SK-N-SH (cell line): ENCODE measurements around the gene PGBD4. TPM values are rescaled to one million over a fixed set of nuclear protein-coding genes. Genes with fewer than 3 reads are reported as not detected.

Experiments used
- CTCF ChIA-PET: fragments of 300-600, 350-600 bp; formaldehyde crosslinking; extraction: SDS; loops from one replicate; lab custom pipeline; 2021; lab: Yijun Ruan, JAX
- POLR2A ChIA-PET: fragments of 350-600 bp; sonication (Branson Sonifier 250); formaldehyde crosslinking; extraction: SDS; loops from one replicate; lab custom pipeline; 2020; ENCODE audit warnings: antibody characterized with exemption, inconsistent platforms; lab: Yijun Ruan, JAX
- DNase-seq: peaks from one replicate; pipeline ENCODE4 v3.0.0; 2012
- H2AFZ ChIP-seq: fragments of 200-600 bp; sonication (generic); 2 replicates; pipeline ENCODE4 v1.8.1; 2016; ENCODE audit warnings: antibody characterized with exemption, mild to moderate bottlenecking, low read depth
- H3F3A ChIP-seq: fragments of 200-600 bp; sonication (generic); replicated peaks from 2 replicates; pipeline ENCODE3; 2016; ENCODE audit warnings: antibody characterized with exemption, mild to moderate bottlenecking; ENCODE audit not compliant: insufficient read depth
- H3K27ac ChIP-seq, 2 experiments: fragments of 200-500 bp in 1 of 2; fragments of 200-600 bp in 1 of 2; sonication (Bioruptor generic) in 1 of 2; sonication (generic), shearing (Covaris generic) in 1 of 2; 2 replicates each; pipeline versions ENCODE4 v1.5.1 to v1.6.1; 2014 to 2016; ENCODE audit warnings: low read depth in 2 of 2, inconsistent platforms in 1 of 2, low read length in 1 of 2, mild to moderate bottlenecking in 1 of 2, mixed read lengths in 1 of 2
- H3K27me3 ChIP-seq: fragments of 200-600 bp; sonication (generic), shearing (Covaris generic); 2 replicates; pipeline ENCODE4 v1.6.1; 2016; ENCODE audit warnings: mixed run types; ENCODE audit not compliant: insufficient read depth
- H3K36me3 ChIP-seq, 2 experiments: fragments of 200-500 bp in 1 of 2; fragments of 200-600 bp in 1 of 2; sonication (Bioruptor generic) in 1 of 2; sonication (generic) in 1 of 2; replicated peaks in 1 of 2; 2 replicates each; pipeline versions ENCODE3 to v1.5.1; 2014 to 2016; ENCODE audit warnings: low read length in 1 of 2, mild to moderate bottlenecking in 1 of 2; ENCODE audit not compliant: insufficient read depth in 2 of 2, control insufficient read depth in 1 of 2
- H3K4me1 ChIP-seq, 2 experiments: fragments of 200-500 bp in 1 of 2; fragments of 200-600 bp in 1 of 2; sonication (Bioruptor generic) in 1 of 2; sonication (generic), shearing (Covaris generic) in 1 of 2; 2 replicates each; pipeline versions ENCODE4 v1.5.1 to v1.6.1; 2014 to 2016; ENCODE audit warnings: low read depth in 1 of 2, low read length in 1 of 2, mixed run types in 1 of 2; ENCODE audit not compliant: insufficient read depth in 2 of 2, control insufficient read depth in 1 of 2
- H3K4me2 ChIP-seq: fragments of 200-600 bp; sonication (generic), shearing (Covaris generic); 2 replicates; pipeline ENCODE4 v1.6.1; 2017; ENCODE audit warnings: mixed run types
- H3K4me3 ChIP-seq, 2 experiments: fragments of 200-500 bp in 1 of 2; fragments of 200-600 bp in 1 of 2; sonication (Bioruptor generic) in 1 of 2; sonication (generic), shearing (Covaris generic) in 1 of 2; 2 replicates each; pipeline versions ENCODE4 v1.5.1 to v1.8.1; 2014 to 2016; ENCODE audit warnings: low read depth in 2 of 2, inconsistent platforms in 1 of 2, low read length in 1 of 2, mild to moderate bottlenecking in 1 of 2, mixed read lengths in 1 of 2, moderate library complexity in 1 of 2
- H3K79me2 ChIP-seq: fragments of 200-600 bp; sonication (generic); 2 replicates; pipeline ENCODE4 v1.8.1; 2017; ENCODE audit warnings: mild to moderate bottlenecking; ENCODE audit not compliant: insufficient read depth
- H3K9ac ChIP-seq: fragments of 200-600 bp; sonication (generic); 2 replicates; pipeline ENCODE4 v1.6.1; 2017; ENCODE audit warnings: mixed run types
- H3K9me2 ChIP-seq: fragments of 200-600 bp; sonication (generic); 2 replicates; pipeline ENCODE4 v1.6.1; 2017; ENCODE audit warnings: mixed run types
- H3K9me3 ChIP-seq: fragments of 200-600 bp; sonication (generic); 2 replicates; pipeline ENCODE4 v1.6.1; 2017; ENCODE audit warnings: mixed run types, mild to moderate bottlenecking, moderate library complexity
- H4K20me1 ChIP-seq: fragments of 200-600 bp; sonication (generic); 2 replicates; pipeline ENCODE4 v1.6.1; 2017; ENCODE audit warnings: mild to moderate bottlenecking, mixed run types; ENCODE audit not compliant: insufficient read depth
- EZH2phosphoT487 ChIP-seq: fragments of 200-600 bp; sonication (generic); IDR thresholded peaks from 2 replicates; pipeline ENCODE4 v1.6.1; 2017; ENCODE audit warnings: low read depth, mixed run types, mild to moderate bottlenecking, antibody characterized with exemption, moderate library complexity, borderline replicate concordance
- GATA2 ChIP-seq: sonication (generic); formaldehyde crosslinking; IDR thresholded peaks from 2 replicates; pipeline ENCODE4 v1.5.0; 2020; ENCODE audit warnings: mild to moderate bottlenecking, missing genetic modification reagents
- JUND ChIP-seq: IDR thresholded peaks from 2 replicates; pipeline ENCODE4 v1.4.0; 2012
- RAD21 ChIP-seq: IDR thresholded peaks from 2 replicates; pipeline ENCODE4 v1.6.1; 2012; ENCODE audit warnings: mild to moderate bottlenecking, low read length
- REST ChIP-seq: IDR thresholded peaks from 2 replicates; pipeline ENCODE4 v1.6.1; 2012; ENCODE audit warnings: mild to moderate bottlenecking, low read depth, low read length, moderate library complexity
- TAF1 ChIP-seq: IDR thresholded peaks from 2 replicates; pipeline ENCODE4 v1.6.1; 2012; ENCODE audit warnings: low read depth, mild to moderate bottlenecking, low read length, moderate library complexity, borderline replicate concordance
- TEAD4 ChIP-seq: IDR thresholded peaks from 2 replicates; pipeline ENCODE4 v1.4.0; 2012; ENCODE audit warnings: mild to moderate bottlenecking, borderline replicate concordance; ENCODE audit not compliant: insufficient read depth
- USF1 ChIP-seq: IDR thresholded peaks from 2 replicates; pipeline ENCODE4 v1.4.0; 2012; ENCODE audit warnings: low read depth, borderline replicate concordance
- YY1 ChIP-seq: IDR thresholded peaks from 2 replicates; pipeline ENCODE4 v1.4.0; 2012; ENCODE audit warnings: low read depth, mild to moderate bottlenecking
- ZBTB33 ChIP-seq: IDR thresholded peaks from 2 replicates; pipeline ENCODE4 v1.4.0; 2012; ENCODE audit warnings: low read depth, borderline replicate concordance
- WGBS: methylation state at CpG from one replicate; pipeline ENCODE4 v1.1.6; 2017; ENCODE audit warnings: low lambda C conversion rate; 5-methylcytosine and 5-hydroxymethylcytosine counted together
- polyA plus RNA-seq, 3 experiments: library from polyadenylated mRNA; depleted of rRNA; stranded (reverse); fragments of >200 nt; gene quantifications; 2 replicates each; pipeline ENCODE4 v1.2.3, GENCODE V29; 2012

PGBD4 gene
- polyA plus RNA-seq, 1 of the 3 experiments (the other 2 are of a cell fraction): 0.77 TPM

GRCh38 chr15:34064438-34064837 lies 37.4 kb upstream of the PGBD4 start (continued):
- TF ChIP-seq ZBTB33: no peak
- no peak for TF ChIP-seq EZH2phosphoT487
- TF ChIP-seq REST: no peak

GRCh38 chr15:34065261-34065660 lies 36.6 kb upstream of the PGBD4 start:
- Histone ChIP-seq H3K4me3 (no peak overlapping the region), H3K4me1 (no peaks in the 10 kb centered on the region), H3K79me2 (no peaks in the 10 kb centered on the region), H3K9me3 (no peaks in the 10 kb centered on the region), H3K9me2 (no peaks in the 10 kb centered on the region), H3F3A (no peaks in the 10 kb centered on the region), H3K36me3 (no peaks in the 10 kb centered on the region), H4K20me1 (no peaks in the 10 kb centered on the region)
- DNase-seq: no peak
- TF ChIP-seq GATA2: no peak
- no peak for TF ChIP-seq USF1
- no peak for TF ChIP-seq RAD21
- no peak for TF ChIP-seq YY1
- no peak for TF ChIP-seq ZBTB33
- no peak for TF ChIP-seq TAF1
- no peak for TF ChIP-seq JUND
- no peak for TF ChIP-seq TEAD4
- TF ChIP-seq, all 33 proteins: peak for 0
- no peak overlapping the region for H3K4me2 ChIP-seq
- POLR2A ChIA-PET: no interaction called here
- CTCF ChIA-PET: interaction anchor here (0.6 to 1.3 kb wide), 2 partner anchors 144 to 450 kb away, joined by 3 to 4 read pairs; partner anchors contain the start of gene KATNBL1
- H3K9ac ChIP-seq: no peak overlapping the region
- WGBS: 81% methylated on average over 3 of the region's 3 CpGs
- H2AFZ ChIP-seq: no peak overlapping the region
- H3K27ac ChIP-seq: no peak overlapping the region
- no peaks in the 10 kb centered on the region for H3K27me3 ChIP-seq
